NCI-H1436 treated with DMSO at 0.1 percent for 48 hours (cell line): ENCODE measurements around the gene SKOR2.
A peak's percentile ranks its signal among the peaks of the same experiment; 100 is the strongest.

Experiments used
- DNase-seq: peaks from one replicate; lab custom pipeline; 2025; lab: John Stamatoyannopoulos, UW

SKOR2 gene, protein sequence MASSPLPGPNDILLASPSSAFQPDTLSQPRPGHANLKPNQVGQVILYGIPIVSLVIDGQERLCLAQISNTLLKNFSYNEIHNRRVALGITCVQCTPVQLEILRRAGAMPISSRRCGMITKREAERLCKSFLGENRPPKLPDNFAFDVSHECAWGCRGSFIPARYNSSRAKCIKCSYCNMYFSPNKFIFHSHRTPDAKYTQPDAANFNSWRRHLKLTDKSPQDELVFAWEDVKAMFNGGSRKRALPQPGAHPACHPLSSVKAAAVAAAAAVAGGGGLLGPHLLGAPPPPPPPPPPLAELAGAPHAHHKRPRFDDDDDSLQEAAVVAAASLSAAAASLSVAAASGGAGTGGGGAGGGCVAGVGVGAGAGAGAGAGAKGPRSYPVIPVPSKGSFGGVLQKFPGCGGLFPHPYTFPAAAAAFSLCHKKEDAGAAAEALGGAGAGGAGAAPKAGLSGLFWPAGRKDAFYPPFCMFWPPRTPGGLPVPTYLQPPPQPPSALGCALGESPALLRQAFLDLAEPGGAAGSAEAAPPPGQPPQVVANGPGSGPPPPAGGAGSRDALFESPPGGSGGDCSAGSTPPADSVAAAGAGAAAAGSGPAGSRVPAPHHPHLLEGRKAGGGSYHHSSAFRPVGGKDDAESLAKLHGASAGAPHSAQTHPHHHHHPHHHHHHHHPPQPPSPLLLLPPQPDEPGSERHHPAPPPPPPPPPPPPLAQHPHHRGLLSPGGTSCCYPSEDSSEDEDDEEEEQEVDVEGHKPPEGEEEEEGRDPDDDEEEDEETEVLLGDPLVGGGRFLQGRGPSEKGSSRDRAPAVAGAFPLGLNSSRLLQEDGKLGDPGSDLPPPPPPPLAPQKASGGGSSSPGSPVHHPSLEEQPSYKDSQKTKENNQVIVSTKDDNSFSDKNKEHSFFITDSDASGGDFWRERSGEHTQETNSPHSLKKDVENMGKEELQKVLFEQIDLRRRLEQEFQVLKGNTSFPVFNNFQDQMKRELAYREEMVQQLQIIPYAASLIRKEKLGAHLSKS

GRCh38 chr18:47251289-47252120 is at the start of gene SKOR2:
Gene SKOR2, minus strand, starts transcription at chr18:47251660. Its CDS starts 2,477 bp downstream, at chr18:47249183.
- no peak for DNase-seq

DNA sequence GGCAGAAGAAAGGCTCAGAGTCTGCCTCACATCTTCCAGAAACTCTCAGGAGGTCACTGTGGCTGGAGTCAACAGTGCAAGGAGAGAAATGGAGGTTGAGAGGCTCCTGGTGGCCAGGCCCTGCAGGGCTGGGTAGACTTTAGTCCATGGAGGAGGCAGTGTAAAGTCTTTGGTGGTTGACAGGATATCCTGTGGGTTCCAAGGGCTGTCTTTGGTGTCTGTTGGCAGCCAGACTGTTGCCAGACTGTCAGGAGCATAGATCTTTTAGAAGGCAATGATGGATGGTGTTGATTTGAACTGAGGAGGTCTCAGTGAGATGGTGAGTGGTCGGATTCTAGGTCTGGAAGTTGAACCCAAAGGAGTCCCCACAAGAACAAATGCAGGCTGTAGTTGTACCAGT is 45.0 kb upstream of the SKOR2 start:
- DNase-seq: no peak

- no peak for DNase-seq
These were observed 43.3 kb upstream of the SKOR2 start for GRCh38 chr18:47294801-47295200.

- DNase-seq: no peak
These were observed 37.3 kb upstream of the SKOR2 start for GRCh38 chr18:47288741-47289140.

DNA sequence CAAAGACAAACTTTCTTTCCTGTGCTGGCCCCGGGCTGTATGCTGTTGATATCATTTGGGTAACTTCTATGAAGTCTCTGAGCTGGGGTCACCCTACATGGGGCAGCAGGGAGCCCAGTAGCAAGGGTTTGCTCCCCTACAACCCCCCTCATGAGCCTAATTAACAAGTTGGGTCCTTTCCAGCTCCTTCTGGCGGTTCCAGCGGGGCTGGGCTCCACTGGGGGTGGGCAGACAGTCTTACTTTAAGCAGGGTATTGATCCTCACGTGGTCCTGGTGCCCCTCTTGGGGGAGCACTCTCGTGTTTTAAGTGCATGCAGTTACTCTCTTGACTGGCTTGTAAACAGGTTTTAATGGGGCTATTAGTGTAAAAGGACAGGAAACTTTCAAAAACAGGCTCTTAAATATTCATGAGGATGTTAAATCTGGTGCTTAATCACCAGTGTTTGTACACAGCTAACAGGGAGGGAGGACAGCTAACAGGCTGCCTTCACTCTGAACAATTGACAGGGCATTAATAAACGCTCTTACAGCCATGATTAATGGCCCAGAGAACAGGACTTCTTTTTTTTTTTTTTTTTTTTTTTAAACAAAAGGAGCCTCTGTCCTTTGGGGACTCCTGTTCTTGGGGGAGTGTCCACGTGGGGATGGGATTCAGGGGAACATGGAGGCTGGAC is 36.6 kb upstream of the SKOR2 start:
- DNase-seq: peak; percentile 61

GRCh38 chr18:47286776-47287410 is 35.4 kb upstream of the SKOR2 start:
- no peak for DNase-seq

GRCh38 chr18:47285456-47285855 is 34.0 kb upstream of the SKOR2 start:
- no peak for DNase-seq

DNA sequence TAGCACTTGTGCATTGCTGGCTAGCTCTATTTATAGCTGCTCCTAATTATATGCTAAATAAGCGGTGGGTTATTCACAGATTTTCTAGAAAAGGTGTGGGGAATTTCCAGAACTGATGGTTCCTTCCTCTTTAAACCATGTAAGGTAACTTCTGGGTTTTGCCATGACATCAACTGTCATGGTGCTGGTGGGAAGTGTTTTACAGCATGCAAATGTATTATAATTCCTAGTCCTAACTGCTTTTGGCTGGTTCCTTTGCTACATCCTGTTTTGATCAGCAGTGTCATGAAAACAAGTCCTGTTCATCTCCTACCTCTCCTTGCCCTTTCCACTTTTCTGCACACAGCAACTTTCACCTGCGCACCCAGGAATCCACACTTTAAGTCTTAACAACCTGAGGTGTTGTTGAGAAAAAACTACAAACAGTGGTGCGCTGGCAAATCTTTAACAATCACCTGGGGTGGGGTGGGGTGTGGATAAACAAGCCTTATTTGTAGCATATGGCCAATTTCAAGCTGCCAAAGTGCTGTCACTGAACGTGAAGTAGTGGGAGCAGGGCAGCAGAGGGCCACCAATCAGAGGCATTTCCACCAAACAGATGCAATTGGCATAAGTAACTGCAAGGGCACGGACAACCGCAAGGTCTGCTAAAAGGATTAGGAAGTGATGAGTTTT is 33.4 kb upstream of the SKOR2 start:
- DNase-seq: no peak

GRCh38 chr18:47283476-47283875 is 32.0 kb upstream of the SKOR2 start:
- no peak for DNase-seq

- no peak for DNase-seq
These were observed 28.7 kb upstream of the SKOR2 start for GRCh38 chr18:47280121-47280520.

DNA sequence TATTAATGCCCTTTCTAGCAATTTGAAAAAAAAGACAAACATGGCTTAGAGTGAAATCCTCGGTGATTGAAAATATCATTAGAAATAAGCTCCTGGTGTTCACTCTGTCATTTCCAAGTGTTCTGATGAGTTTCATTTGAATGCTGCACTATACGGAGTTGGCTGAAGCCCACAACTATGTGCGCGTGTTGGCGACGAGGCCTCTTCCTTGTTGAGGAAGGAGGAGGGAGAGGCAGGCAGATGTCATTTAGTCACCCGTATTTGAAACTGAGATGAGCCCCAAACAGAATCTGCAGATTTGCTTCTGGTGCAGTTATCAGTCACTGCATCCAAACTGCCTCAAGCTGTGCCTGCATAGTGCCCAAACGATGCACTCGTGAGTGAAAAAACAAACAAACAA is 23.5 kb upstream of the SKOR2 start:
- DNase-seq: no peak

DNA sequence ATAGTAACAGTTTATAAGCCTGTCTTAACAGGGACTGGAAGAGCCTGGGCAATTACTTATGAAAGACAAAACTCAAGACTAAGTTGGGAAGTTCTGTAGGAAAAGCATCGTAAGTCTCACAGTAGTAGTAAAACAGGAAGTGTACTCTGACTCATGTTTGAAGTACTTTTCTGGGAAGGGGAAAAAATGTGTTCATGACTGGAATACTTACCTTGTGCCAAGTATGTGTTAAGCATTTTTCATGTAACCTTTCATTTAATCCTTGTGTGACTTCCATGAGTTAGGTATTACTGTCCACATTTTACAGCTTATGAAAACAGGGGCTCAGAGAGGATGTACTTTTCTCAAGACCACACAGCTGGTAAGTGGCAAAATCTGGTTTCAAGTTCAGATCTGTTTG is 13.7 kb upstream of the SKOR2 start:
- DNase-seq: no peak

DNA sequence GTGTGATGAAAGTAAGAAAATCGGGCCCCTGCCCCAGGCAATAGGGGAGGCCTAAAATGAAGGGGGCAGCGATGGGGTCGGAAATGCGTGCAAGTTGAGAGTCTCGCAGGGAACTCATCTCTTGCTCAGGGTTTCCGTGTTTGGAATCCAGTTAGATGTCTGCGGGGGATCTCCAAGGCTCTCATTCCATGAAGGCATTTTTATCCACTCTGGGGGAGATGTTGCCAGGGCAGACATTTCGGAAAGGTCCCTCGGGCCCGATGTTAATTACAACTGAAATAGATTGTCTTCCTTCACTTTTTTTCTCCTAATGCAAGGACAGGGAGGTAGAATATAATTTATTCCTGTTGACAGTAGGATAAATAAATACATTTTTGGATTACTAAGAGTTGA is 12.8 kb upstream of the SKOR2 start:
- DNase-seq: no peak

GRCh38 chr18:47263430-47264307 is 12.2 kb upstream of the SKOR2 start:
- DNase-seq: no peak

DNA sequence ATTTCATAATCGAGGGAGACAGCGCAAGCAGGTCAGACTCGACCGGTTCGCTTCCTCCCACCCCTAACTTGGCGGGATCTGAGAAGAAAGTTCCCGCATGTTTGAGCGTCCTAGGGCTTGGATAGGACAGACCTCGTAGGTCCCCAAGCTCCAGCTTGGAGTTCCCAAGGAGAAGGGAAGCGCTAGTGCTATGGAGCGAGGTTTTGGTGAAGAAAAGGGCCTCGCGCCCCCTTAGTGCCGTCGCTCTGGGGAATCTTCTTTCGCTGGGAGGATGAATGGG is 11.6 kb upstream of the SKOR2 start:
- no peak for DNase-seq

DNA sequence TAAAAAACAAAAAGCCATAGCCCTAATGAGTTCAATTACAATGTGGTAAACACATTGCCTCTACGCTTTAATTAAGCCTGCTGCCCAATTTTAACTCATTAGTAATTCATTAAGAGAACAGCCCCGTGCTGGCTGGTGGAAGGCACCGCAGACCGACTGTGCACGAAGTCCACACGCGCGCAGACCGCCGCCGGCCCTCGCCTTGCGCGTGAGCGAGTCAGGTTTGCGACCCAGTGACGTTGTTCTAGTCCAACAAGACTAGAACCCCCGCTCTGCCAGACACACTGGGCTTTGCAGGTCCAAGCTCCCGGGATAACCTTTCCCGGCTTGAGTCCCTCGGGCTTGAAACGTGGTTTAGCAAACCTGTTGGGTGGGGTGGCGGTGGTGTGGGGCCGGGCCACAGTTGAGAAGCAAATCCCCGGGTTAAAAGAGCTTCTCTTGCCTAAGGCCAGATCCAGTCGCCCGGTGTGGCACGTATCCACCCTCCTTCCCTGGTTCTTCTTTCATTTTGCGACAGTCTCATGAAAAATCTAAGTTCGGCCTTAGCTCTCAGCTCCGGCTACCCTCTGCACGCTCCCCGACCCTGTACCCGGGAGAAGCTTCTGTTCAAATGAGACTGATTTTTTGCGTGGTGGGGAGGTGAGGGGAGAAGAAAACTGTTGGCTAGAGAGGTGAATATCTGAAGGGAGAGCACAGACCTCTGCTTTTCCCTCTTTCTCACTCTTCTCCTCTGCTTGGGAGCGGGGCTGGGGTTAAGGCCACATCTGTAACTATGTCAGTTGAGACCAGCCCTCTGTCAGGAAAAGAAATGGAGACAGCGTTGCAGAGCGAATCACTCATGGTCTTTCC is 11.1 kb upstream of the SKOR2 start:
- no peak for DNase-seq

- no peak for DNase-seq
These were observed 10.4 kb upstream of the SKOR2 start for GRCh38 chr18:47261902-47262300.

GRCh38 chr18:47260924-47261701 is 9.7 kb upstream of the SKOR2 start:
- DNase-seq: no peak
